OCI-LY1 (cell line): Measurements from ENCODE around the gene RC3H2.

Source experiments
- H2AFZ ChIP-seq: fragments of 200-600 bp; sonication (generic), shearing (Covaris generic); 2 replicates; pipeline ENCODE4 v1.6.0; 2014; ENCODE audit warnings: antibody characterized with exemption, mild to moderate bottlenecking, low read length
- H3F3A ChIP-seq: fragments of 200-600 bp; sonication (generic), shearing (Covaris generic); 2 replicates; pipeline ENCODE4 v1.6.0; 2014; ENCODE audit warnings: mild to moderate bottlenecking, antibody characterized with exemption, low read length, moderate library complexity; ENCODE audit not compliant: insufficient read depth
- H3K27ac ChIP-seq: fragments of 200-600 bp; sonication (generic); 2 replicates; pipeline ENCODE4 v1.5.1; 2014; ENCODE audit warnings: low read length, mixed run types, mild to moderate bottlenecking, low read depth; ENCODE audit not compliant: poor library complexity, severe bottlenecking
- H3K27me3 ChIP-seq: fragments of 200-600 bp; sonication (generic); 2 replicates; pipeline ENCODE4 v1.6.0; 2014; ENCODE audit warnings: antibody characterized with exemption, mild to moderate bottlenecking, low read length, moderate library complexity; ENCODE audit not compliant: insufficient read depth
- H3K36me3 ChIP-seq: fragments of 200-600 bp; sonication (generic); 2 replicates; pipeline ENCODE4 v1.6.1; 2014; ENCODE audit warnings: mild to moderate bottlenecking, antibody characterized with exemption, low read length, moderate library complexity, mixed read lengths; ENCODE audit not compliant: insufficient read depth
- H3K4me1 ChIP-seq: fragments of 200-600 bp; sonication (generic); 2 replicates; pipeline ENCODE4 v1.5.1; 2014; ENCODE audit warnings: mild to moderate bottlenecking, low read length, moderate library complexity; ENCODE audit not compliant: insufficient read depth, severe bottlenecking
- H3K4me2 ChIP-seq: fragments of 200-600 bp; sonication (generic), shearing (Covaris generic); 2 replicates; pipeline ENCODE4 v1.6.1; 2014; ENCODE audit warnings: low read length
- H3K4me3 ChIP-seq: fragments of 200-600 bp; sonication (generic); 2 replicates; pipeline ENCODE4 v1.5.1; 2014; ENCODE audit warnings: low read length, low read depth, mild to moderate bottlenecking, mixed read lengths; ENCODE audit not compliant: poor library complexity, severe bottlenecking
- H3K79me2 ChIP-seq: fragments of 200-600 bp; shearing (Covaris generic); 2 replicates; pipeline ENCODE4 v1.6.1; 2016; ENCODE audit warnings: mixed run types, low read length, mixed read lengths; ENCODE audit not compliant: insufficient read depth
- H3K9ac ChIP-seq: fragments of 200-600 bp; sonication (generic), shearing (Covaris generic); 2 replicates; pipeline ENCODE4 v1.6.1; 2014; ENCODE audit warnings: mild to moderate bottlenecking, low read length, mixed read lengths
- H3K9me2 ChIP-seq: fragments of 200-600 bp; sonication (generic), shearing (Covaris generic); 2 replicates; pipeline ENCODE4 v1.6.1; 2014; ENCODE audit warnings: low read depth, mild to moderate bottlenecking, low read length, mixed read lengths
- H3K9me3 ChIP-seq: fragments of 200-600 bp; shearing (Covaris generic); 2 replicates; pipeline ENCODE4 v1.6.1; 2014; ENCODE audit warnings: low read length, mixed read lengths
- H4K20me1 ChIP-seq: fragments of 200-600 bp; sonication (generic), shearing (Covaris generic); 2 replicates; pipeline ENCODE4 v1.6.0; 2016; ENCODE audit warnings: mild to moderate bottlenecking, low read length; ENCODE audit not compliant: insufficient read depth
- CTCF ChIP-seq: fragments of 200-600 bp; sonication (generic), shearing (Covaris generic); IDR thresholded peaks from 2 replicates; pipeline ENCODE4 v1.5.1; 2017; ENCODE audit warnings: mild to moderate bottlenecking, antibody characterized with exemption, low read length, moderate library complexity, mixed read lengths
- EZH2 ChIP-seq: fragments of 200-600 bp; sonication (generic), shearing (Covaris generic); IDR thresholded peaks from 2 replicates; pipeline ENCODE4 v1.8.0; 2017; ENCODE audit warnings: borderline replicate concordance, mixed run types, mild to moderate bottlenecking, antibody characterized with exemption, low read length, moderate library complexity, mixed read lengths

The RC3H2 gene

GRCh38 chr9:122897969-122898368 is 7.2 kb downstream of the RC3H2 start:
- no peak overlapping the region for H2AFZ ChIP-seq
- H3K9me2 ChIP-seq: no peaks in the 10 kb centered on the region
- peaks cover 58% of the 10 kb centered on the region for H3K4me1 ChIP-seq
- no peaks in the 10 kb centered on the region for H4K20me1 ChIP-seq
- 0 out of 2 replicates have a peak overlapping the region, but pooled peaks have one; percentile 19 for H3K4me2 ChIP-seq
- 0 out of 2 replicates have a peak, but pooled peaks cover 4% of the 10 kb centered on the region for H3F3A ChIP-seq
- H3K4me3 ChIP-seq: no peak overlapping the region
- peak overlapping the region; percentile 75 for H3K27ac ChIP-seq
- TF ChIP-seq CTCF: no peak
- TF ChIP-seq EZH2: no peak
- peaks cover 54% of the 10 kb centered on the region for H3K36me3 ChIP-seq
- H3K27me3 ChIP-seq: no peaks in the 10 kb centered on the region
- peaks cover 61% of the 10 kb centered on the region for H3K79me2 ChIP-seq
- no peaks in the 10 kb centered on the region for H3K9me3 ChIP-seq
- no peak overlapping the region for H3K9ac ChIP-seq

GRCh38 chr9:122888480-122888879 is 16.7 kb downstream of the RC3H2 start:
- Histone ChIP-seq H3K9me3 (no peaks in the 10 kb centered on the region), H3F3A (no peaks in the 10 kb centered on the region), H3K9ac (no peak overlapping the region), H3K4me2 (no peak overlapping the region), H2AFZ (no peak overlapping the region), H3K27me3 (no peaks in the 10 kb centered on the region), H3K27ac (no peak overlapping the region), H3K4me1 (no peaks in the 10 kb centered on the region), H4K20me1 (no peaks in the 10 kb centered on the region), H3K36me3 (peaks cover 91% of the 10 kb centered on the region), H3K79me2 (no peaks in the 10 kb centered on the region), H3K9me2 (no peaks in the 10 kb centered on the region), H3K4me3 (no peak overlapping the region)
- TF ChIP-seq CTCF (no peak), EZH2 (no peak)

- Histone ChIP-seq H3K9me2 (no peaks in the 10 kb centered on the region), H3K27me3 (no peaks in the 10 kb centered on the region), H2AFZ (no peak overlapping the region), H4K20me1 (no peaks in the 10 kb centered on the region), H3K9ac (no peak overlapping the region), H3F3A (no peaks in the 10 kb centered on the region), H3K4me3 (no peak overlapping the region), H3K36me3 (peaks cover 87% of the 10 kb centered on the region), H3K27ac (no peak overlapping the region), H3K9me3 (no peaks in the 10 kb centered on the region), H3K4me2 (no peak overlapping the region), H3K79me2 (no peaks in the 10 kb centered on the region), H3K4me1 (no peaks in the 10 kb centered on the region)
- TF ChIP-seq EZH2 (no peak), CTCF (no peak)
These were observed 22.0 kb downstream of the RC3H2 start for GRCh38 chr9:122883125-122883524.
